NCI-H2081 (cell line): ENCODE measurements around the gene C5orf52.
"Not testable (repeated sequence)": the region's sequence is repeated elsewhere in the genome, so short reads cannot be mapped to it uniquely, and the experiment has no call there.

Experiments used
- DNase-seq, 2 experiments: peaks; one replicate each; lab custom pipeline; 2025; lab: John Stamatoyannopoulos, UW

Gene C5orf52

DNA sequence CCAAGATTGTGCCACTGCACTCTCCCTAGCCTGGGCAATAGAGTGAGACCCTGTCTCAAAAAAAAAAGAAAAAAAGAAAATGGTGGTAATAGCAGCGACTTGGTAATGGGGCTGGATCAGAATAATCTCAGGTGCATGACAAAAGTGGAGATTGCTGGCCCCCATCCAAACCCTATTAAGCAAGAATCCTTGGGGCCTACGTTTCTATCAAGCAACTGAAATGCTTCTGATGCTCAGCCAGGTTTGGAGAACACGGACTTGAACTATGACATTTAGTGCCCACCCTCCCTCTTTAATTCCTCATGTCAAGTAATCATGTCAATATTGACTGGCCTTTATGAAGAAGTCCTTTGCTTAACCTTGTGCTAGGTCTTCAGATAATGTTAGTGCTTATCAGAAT lies 6.6 kb downstream of the C5orf52 start:
- no peak for DNase-seq

DNA sequence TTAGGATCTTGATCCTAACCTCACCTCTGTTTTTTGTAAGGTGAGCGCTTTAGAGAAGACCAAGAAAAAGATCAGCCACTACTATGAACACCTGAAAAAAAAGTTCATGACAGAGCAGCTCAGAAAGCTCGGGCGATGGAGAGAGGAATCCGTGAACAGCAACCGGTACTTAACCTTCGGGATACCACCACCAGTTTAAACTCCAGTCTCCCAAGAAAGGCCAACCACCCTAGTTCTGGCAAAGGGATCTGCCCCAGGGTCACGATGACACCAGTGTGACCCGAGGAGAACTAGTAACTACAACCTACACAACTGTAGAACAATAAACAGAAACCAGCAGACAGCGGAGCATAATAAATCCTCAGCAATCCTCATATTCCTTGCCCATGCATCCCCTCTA lies 8.5 kb downstream of the C5orf52 start:
- no peak for DNase-seq

DNA sequence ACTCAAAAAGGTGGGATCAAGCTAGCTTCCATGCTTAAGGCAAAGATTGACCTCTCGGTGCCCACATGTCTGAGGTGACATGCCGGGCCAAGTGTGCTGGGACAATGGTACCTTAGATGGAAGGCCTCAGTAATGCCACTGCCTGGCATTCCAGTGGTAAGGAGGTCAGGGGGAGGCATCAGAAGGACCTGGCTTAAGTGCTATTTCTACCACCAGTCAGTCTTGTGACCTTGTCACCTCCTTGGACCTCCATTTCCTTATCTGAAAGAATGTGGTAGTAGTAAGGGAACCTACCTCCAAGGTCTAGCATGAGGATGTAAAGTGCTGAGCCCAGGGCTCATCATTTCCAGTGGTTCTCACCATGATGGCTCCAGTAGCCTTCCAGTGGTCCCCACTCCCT lies 8.9 kb downstream of the C5orf52 start:
- DNase-seq: no peak

DNA sequence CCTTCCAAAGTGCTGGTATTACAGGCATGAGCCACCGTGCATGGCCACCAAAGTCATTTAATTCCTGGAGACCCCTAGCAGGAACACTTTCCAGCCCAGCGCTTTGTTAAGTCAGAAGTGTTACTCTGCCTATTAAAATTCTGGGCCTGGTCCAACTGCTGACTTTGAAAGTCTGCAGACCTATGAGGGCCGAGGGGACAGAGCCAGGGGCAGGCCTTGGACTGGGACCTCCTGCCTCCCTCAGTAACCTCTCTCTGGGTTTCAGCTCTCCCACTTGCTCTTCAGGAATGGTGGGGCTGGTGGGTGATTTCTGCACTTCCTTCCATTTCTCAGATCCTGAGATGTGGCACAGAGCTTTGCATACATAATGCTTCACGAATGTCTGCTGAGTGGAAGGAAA lies 9.7 kb downstream of the C5orf52 start:
- DNase-seq: no peak

DNA sequence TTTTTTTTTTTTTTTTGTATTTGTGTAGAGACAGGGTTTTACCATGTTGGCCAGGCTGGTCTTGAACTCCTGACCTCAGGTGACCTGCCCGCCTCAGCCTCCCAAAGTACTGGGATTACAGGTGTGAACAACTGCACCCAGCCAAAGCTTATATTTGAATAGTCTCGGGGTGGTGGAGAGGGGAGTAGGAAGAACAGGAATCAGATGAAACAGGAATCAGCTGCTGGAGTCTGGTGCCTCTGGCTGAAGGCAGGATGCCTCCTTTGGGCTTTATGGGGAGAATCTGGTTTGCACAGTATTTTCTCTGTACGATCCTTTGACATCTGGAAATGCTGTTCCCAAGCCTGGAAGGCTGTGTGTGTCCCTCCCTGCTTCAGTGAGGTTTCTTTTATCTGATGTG lies 10.9 kb downstream of the C5orf52 start:
- no peak for DNase-seq

DNA sequence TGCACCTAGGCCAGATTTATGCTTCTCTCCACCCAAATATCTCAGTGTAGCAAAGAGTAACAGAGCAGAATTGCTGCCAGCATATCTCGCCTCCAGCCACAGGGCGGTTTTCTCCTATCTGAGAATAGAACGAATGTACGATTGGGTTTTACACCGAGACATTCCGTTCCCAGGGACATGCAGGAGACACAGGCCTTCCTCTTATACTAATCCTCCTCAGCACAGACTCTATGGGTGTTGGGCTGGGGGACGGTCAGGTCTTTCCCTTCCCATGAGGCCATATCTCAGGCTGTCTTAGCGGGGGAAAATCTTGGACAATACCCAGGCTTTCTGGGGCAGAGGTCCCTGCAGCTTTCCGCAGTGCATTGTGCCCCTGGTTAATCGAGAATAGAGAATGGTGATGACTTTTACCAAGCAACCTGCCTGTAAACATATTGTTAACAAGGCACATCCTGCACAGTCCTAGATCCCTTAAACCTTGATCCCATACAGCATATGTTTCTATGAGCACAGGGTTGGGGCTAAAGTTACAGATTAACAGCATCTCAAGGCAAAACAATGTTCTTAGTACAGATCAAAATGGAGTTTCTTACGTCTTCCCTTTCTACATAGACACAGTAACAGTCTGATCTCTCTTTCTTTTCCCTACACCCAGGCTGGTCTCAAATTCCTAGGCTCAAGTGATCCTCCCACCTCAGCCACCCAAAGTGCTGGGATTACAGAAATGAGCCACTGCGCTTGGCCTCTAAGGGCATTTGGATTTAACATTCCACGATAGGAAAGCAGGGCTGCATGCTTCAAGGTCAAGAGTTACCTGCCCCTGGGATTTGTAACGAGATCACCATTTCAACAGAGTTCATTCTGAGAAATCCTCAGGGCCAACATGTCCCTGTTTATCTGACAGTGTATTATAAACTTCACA lies 15.2 kb downstream of the C5orf52 start:
- not testable (repeated sequence) for DNase-seq

DNA sequence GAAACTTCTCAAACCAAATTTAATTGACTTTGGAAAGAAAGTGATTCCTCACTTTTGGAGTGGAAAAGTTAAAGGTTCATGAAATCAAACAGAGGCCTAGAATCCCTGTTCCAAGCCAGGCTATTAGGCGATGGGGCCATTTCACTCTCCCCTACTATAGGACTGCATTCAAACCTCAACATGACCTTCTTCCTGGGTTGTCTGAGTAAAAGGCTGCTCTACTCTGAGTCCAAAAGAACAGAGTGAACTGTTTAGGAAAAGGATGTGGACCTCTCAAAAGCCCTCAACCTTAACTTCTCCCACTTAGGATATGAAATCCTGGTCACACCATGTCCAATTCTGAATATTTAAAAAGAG lies 15.8 kb downstream of the C5orf52 start:
- DNase-seq: no peak

DNA sequence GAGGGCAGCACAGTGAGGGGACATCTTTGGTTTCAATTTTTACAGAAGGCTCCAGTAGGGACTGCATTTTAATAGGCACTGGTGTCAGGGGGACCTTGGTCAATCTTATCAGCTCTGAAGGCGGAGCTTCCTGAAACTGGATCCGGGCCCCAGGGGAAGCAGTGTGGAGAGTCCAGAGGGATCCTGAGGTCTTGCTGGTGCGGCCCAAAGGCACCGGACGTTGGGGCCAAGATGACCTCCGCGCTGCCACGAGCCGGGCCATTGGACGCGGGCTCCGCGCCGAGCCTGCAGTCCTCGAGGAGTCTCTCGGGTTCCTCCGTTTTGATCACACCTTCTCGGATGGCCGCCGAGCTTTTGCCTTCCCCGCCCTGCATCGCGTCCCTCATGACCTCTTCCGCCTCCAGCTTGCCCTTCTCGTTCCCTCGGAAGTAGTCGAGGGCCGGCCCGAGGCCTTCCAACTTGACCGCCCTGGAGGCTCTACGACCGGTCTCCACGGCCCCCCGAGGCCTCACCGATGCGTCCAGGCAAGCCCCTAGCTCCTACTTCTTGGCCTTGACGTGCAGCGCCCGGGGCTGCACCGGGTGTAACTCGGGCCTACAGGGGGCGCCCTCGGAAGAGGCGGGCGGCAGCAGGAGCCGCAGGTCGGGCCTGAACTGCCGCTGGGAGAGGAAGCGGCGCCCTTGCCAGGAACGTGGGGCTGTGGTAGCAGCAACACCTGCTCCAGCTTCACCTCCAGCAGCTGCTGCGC lies 18.8 kb downstream of the C5orf52 start:
- no peak for DNase-seq

DNA sequence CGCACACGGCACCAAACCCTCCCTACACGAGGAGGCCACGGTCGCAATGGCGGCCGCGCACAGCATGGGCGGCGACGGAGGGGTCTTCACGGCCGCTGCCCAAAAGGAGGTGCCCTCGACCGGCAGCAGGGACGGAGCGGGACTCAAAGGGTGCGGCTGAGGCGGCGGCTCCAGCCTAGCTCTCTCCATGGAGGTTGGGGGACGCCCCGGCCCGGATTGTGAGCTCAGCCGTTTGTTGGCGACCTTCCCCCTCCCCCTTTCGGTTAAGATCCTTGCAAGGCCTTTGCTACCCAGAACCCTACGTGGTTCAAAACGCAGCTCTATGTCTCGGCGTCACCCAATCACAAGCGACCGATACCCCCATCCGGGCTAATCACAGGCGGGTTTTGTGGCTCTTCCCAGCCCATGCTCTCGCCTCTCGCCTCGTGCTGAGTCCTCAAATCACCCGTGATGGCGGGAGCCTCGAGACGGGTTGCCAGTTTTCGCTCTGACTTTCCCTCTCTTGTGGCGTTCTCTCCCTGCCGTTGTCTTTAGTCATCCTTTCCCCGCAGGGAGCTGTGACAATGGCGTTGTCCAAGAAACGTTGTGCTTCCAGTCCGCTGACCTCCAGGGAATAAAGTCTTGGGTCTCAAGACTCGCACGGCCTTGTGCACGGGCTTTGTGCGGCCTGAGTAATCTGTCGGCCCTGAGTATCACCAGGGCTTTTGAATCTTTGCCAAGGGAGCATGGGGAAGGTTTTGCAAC lies 19.5 kb downstream of the C5orf52 start:
- DNase-seq: no peak

DNA sequence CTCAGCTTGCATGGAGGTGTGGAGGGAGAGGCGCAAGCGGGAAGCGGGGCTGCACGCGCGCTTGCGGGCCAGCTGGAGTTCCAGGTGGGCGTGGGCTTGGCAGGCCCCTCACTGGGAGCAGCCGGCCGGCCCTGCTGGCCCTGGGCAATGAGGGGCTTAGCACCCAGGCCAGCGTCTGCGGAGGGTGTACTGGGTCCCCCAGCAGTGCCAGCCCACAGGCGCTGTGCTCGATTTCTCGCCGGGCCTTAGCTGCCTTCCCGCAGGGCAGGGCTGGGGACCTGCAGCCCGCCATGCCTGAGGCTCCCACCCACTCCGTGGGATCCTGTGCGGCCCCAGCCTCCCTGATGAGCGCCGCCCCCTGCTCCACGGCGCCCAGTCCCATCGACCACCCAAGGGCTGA lies 22.5 kb downstream of the C5orf52 start:
- DNase-seq: not testable (repeated sequence)

DNA sequence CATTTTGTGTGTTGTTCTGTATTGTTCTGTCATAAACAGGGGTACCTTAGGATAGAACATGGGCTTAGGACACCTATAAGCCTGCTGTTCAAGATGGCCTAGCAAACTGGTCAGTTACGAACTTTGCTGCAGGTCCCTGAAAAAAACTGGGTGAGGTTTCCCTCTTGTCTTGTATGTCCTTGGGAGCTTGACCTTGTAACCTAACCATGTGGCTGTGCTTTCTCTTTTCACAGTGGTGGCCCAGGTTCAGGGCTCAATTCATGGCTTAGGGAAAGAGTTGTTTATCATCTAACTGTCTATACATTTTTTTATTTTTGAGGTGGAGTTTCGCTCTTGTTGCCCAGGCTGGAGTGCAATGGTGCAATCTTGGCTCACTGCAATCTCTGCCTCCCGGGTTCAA lies 24.8 kb downstream of the C5orf52 start:
- DNase-seq: not testable (repeated sequence)

DNA sequence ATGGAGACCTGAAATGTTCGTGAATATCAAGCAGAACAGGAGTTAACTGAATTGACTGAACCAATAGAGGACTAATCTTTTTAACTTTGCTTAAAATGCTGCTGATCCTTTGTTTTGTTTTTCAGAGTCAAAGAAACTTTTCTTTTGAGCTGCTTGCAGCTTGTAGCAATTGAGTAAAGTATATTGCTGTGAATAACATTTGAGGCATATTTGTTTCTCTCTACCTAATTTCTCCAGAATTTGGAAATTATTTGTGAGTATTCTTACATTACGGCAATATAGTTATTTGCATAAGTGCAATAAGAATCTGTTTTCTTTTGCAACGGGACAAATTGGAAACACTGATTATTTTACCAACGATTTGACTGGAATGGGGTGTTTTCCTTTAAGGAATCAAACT lies 27.3 kb downstream of the C5orf52 start:
- DNase-seq: peak in 1 of 2 experiments; percentile 4

DNA sequence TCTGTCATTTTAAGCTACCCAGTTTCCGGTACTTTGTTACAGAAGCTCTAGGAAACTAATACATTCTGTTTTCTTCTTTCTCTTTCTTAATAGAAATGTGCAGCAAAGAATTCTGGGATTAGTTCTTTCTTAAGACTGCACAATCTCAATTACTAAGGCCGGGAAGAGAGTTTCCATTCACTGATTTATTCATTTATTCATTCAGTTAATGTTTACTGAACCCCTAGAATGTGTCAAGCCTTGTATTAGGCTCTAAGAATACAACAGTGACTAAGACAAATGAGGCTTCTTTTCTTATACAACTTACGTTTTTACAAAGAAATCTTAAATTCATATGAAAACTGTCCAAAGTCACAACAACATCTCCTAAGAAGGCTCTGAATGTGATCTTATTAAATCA lies 32.4 kb downstream of the C5orf52 start:
- DNase-seq: no peak

DNA sequence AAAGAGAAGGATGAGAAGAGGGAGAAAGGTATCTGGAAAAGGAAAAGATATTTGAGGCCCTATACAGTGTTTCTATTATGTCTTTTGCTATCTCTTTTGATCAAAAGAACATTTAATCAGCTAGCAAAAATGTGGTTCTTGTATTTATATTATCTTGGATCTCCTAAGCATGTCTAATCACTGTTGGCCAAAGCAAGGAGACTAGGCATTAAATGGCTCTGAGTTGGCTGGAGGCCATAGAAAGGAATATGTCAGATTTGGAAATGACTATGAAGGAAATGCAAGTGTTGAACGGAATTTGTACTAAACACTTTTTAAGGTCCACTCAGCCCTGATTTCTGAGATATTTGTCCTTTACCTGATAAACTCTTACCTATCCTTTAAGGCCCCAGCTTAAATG lies 37.5 kb downstream of the C5orf52 start:
- no peak for DNase-seq

DNA sequence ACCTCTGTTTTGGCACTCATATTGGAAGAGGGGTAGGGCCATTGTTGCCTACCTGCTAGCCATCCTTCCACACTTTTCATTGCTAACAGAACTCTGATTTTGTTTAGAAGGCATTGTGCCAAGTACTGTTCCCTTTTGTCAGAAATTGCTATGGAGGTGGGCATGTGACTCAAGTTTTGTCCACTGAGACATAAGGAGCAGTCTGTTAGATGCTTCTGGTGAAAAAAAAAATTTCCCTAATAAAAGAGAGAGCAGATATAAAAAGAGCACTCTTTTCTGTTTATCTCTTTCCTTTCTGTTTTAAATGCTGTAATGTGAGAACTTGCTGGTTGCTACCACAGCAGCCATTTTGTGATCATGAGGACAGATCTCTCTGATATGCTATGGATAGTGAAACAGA lies 38.0 kb downstream of the C5orf52 start:
- no peak for DNase-seq

DNA sequence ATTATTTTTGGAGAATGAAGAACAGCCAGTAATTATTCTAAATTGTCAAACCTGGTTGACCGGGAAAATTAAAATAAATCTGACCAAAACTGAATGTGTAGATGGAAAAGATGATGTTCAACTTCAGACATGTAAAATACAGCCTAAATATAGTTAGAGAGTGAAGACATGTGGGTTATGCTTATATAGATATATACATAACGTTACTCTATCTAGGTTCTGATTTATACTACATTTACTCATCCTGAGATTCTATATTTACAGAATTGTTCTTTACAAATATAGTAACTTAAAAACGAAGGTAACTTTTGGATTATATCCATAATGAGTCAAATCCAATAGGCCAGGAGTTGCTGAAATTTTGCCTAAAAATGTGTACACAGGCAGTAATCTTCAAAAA lies 39.1 kb downstream of the C5orf52 start:
- no peak for DNase-seq

DNA sequence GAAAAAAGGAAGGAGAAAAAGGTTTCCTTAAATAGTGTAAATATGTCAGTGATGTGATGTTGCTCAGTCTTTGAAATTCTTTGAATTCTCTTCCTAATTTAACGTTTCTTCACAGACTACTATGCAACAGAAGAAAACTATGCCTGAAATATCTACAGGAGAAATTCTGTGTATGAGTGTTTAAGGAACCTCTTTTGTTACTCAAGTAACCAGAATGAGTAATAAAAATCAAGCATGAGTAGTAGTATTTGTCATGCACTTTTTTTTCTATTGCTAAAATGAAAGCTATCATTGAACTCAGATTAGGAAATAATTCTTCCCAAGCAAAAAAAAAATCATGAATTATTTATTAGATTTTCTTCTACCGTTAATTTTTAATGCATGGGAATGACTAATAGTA lies 39.5 kb downstream of the C5orf52 start:
- DNase-seq: no peak

DNA sequence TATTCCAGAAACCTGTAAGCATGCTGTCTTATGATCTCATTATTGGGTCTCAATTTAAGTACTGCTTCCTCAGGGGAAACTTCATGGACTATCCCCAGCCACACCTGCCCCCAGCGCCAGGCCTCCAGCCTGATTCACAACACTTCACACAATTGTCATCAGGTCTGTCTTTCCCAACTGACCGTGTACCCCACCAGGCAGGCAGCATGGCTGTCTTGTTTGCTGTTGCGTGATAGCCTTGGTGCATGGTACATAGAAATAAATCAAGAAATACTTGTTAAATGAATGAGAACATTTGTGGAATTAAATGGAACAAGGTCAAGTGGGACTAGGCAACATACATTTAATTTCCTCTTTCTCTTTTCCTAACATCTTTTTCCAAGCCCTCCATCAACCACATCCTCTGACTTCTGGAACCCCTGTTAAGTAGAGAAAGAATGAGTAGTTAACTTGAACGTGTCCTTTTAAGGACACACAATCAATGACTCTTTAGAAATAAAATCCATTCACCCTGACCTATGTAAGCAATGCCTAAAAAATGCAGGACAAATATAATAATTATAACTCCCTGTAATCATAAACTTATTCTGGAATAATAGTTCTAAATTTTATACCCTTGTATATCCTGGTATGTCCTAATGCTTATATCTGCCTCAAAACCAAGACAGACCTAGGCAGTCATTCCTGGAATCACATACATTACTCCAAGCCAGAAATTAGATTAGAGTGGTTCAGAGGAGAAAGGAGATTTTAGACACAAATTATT lies 42.7 kb downstream of the C5orf52 start:
- no peak for DNase-seq

DNA sequence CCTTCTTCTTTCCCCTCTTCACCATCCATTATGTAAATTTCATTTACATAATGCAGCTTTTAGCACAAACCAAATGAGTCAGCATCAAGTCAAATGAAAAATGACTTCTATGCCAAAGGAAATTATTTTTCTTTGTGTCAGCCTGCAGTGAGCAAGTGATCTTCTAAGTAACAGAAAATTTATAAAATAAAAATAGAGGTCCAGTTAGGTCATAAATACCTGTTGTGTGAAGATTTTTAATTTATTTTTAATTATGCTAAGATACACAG lies 43.2 kb downstream of the C5orf52 start:
- no peak for DNase-seq

DNA sequence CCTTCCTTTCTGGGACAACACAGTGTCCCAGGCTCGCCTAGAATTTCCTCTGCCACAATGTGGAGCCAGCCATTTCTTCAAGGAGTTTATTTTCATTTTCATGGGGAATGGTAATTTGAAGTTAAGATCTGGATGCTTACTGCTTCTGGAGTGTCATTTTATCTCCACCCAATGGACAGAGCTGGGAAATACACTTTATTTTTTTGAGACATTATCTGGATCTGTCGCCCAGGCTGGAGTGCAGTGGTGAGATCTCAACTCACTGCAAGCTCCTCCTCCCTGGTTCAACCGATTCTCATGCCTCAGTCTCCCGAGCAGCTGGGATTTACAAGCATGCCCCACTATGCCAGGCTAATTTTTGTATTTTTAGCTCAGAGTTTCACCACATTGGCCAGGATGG lies 47.2 kb downstream of the C5orf52 start:
- peak; percentile 3 to 38 for DNase-seq

DNA sequence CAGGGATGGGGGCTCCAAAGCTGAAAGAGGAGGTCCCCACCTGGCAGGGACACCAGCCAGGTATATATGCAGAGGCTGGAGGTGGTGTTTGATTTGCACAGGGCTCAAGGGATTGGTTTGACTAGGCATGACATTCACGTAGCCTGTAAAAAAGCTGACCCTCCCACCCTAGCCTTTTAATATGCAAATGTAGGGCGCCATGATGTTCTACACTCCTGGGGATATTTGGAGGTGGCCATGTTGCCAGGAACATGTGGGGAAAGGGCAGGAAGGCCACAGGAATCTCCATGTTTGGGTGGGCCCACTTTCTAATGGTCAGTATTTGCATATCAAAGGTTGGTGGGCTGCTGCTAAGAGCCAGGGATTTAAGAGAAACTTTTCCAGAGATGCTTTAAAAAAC lies 47.9 kb downstream of the C5orf52 start:
- no peak for DNase-seq

DNA sequence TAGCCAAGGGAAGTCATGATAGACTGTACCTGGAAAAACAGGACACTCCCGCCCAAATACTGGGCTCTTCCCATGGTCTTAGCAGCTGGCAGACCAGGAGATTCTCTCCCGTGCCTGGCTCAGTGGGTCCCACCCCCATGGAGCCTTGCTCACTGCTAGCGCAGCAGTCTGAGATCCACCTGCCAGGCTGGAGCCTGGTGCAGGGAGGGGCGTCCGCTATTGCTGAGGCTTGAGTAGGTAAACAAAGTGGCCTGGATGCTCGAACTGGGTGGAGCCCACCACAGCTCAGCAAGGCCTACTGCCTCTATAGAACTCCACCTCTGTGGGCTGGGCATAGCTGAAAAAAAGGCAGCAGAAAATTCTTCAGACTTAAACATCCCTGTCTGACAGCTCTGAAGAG lies 49.8 kb downstream of the C5orf52 start:
- no peak for DNase-seq
